Glomerular visceral epithelial cell (primary cell): Measurements from ENCODE around the gene IQCH.

Experiments
- DNase-seq: peaks from one replicate; pipeline ENCODE4 v3.0.0-alpha.2; 2016; ENCODE audit errors: extremely low spot score

Gene IQCH

DNA sequence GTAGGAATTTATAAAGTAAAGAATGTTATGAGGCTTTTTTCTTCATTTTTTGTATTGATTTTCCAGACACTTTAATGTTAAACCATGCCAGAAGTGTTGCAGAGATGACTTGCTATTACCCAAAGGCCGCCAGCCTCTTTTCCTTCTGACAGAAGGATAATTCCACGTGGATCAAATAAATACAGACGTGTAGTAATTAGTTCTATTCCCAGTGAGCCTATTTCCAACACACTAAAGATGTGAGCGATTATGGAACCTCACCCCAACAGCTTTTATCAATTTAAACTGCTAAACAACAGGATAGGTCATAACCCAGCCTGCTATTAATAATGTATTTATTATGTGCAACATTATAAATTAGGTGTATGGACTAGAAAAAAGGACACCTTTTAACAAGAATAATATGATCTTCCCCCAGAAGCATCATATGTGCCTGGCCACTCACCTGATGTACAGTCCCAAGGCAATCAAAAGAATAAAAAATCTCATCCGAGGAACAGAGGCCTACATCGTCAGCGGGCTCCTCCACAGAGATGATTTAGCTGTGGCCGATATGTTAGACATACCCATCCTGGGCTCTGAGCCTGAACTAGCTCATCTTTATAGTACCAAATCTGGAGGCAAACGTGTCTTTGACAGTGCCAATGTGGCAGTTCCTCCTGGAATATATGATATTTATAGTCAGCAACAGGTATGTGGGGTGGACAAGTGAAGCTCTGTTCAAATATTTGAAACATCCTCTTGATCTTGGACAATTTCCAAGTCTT is 140.5 kb downstream of the IQCH start:
- no peak for DNase-seq

DNA sequence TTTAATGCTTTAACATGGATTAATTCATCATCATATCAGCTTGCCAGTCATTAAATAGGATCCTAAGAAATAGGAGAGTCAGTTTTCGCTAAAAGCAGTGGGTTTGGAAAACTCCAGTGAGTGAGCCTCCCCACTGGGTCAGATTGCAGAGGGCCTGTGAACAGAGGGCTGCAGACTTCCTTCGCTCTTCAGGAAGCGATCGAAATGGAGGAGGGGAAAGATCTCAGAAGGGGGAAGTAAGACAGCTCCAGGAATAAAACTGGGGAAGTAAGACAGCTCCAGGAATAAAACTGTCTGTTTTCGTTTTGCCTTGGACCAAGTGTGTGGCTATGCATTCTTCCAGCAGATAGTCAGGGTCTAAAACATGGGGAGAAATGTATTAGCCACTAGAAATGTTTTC is 141.5 kb downstream of the IQCH start:
- DNase-seq, result no peak

DNA sequence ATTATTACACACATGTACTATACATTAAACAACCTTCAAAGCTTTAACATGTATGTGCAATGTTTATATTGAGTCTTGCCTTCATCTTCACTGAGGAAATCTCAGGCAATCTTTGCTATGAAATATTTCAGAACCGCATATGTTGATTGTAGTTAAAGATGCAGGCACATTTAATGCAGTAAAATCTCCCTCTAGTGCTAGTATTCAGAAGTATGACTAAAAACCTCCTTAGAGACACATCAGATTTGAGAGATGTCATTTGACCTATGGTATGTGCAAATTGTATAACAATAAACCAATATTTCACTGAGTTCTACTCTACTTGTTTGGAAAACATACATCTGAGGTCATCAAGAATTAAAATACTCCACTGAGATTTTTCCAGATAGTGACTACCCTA is 142.6 kb downstream of the IQCH start:
- no peak for DNase-seq

DNA sequence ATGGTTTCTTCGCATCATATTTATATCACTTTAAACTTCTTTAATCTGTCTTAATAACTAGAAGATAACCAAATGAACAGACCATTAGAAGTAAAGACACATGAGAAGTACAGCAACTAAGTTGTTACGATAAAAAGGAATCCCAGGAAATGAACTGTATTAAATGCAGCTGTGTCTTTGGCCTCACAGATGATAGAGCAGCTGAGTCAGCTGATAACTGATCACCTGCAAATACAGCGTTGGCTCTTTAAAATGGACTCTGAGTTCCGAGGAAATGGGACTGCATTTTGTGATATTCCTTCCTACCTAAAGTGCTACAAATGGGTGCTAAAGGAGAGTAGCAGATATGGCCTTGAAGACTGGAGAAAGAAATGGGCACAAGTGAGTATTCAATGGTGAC is 145.3 kb downstream of the IQCH start:
- no peak for DNase-seq

DNA sequence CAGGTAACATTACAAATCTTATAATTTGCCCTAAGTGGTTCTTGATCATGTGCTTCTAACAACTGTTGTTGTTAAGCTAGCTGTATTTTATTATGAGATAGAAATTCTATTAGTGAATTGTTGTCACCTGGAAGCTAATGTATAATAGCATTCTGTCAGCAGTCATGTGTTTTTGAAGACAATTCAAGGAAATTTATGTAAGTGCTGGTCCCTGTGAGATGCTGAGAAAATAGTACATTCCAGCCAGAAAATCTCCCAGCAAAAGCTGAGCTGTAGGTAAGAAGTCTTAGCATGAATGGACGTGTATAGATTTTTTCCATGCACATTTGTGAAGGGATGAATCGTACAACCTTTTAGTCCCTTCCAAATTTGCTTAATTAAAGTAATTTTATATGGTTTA is 146.3 kb downstream of the IQCH start:
- no peak for DNase-seq

DNA sequence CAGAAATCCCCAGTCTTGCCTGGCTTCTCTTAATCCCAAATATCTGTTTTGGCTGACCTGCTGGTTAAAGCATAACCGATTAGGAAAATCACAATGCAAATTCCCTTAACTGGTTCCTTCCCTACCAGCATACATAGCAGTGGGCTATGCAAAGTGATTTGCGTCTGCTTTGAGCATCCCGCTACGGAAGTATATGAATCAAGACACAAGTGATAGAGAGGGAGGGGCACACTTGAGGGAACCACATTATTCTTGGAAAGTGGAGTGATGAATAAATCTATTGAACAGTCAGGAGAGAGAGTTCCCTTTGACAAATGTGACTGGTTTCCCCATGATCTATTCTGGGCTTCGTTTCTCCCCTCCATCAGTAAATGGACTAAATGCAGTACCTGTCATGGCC is 146.8 kb downstream of the IQCH start:
- no peak for DNase-seq

DNA sequence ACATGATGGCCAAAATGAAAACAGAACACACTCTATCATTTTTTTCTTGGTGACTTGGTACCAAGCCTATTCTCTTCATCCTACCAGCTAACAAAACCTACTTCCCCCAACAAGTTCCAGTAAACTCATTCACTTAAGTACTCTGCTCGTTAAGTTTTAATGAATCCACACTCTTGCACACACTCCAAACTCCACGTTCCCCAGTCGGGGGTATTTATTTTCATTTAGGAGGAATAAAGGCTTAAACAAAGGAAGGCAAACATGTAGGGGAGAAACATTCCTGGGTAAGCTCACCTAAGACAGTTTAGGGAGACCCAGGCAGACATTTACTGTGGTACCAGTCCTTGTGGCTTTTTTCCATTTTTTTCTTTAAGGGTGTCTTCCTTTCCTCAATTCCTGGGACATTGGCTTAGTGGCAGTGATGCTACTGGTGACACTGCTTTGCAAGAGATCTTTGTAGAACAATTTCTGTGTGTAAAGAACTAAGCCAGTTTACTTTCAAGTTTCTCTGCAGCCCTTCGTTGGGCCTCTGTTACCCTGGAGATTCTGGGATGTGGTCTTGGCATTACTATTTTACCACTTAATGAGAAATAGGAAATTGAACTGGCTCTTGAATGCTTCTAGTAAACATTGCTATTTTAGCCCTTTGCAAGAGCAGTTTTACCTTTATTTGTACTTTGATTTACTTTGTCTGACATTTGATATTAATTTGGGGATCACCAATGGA is 149.0 kb downstream of the IQCH start:
- no peak for DNase-seq

DNA sequence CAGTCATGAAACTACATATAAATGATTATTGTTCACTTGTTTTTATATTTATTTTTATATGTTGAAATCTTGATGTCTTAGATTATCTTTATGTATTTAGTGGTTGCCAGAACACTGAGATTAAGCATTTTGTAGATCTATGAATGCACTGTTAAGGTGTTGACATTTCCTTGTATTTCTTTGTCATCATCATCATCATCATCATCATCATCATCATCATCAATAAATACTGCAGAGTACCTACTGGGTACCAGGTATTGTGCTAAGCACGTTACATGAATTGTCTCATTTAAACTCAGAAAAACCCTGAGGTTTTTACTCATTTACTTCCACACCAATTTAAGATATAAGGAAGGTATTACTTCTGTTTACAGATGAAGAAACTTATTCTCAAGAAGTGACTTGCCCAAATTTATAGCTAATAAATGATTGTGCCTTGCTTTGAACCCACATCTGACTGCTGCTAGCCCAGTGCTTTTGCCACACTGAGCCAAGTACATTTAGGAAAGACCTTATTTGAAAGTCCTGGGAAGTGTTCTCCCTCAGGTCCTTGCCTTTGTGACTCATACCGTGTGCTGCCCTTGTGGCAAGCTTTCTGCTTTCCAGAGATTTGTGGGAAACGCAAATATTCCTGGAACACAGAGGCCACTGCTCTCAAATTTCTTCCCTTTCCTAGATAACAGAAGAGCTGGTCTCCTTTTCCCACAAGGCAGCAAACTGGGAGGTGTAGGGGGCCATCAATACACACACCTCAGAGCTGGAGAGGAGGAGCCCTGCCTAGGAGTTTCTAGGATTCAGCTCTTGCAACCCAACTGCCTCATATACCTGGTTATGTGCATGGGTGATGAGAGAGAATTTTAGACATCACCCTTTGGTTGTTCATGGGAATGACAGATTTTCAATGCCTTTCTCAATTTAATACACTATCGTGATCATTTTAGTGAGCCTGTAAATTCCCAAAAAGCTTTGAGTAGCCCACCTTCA is 150.9 kb downstream of the IQCH start:
- DNase-seq, result peak; percentile 53

DNA sequence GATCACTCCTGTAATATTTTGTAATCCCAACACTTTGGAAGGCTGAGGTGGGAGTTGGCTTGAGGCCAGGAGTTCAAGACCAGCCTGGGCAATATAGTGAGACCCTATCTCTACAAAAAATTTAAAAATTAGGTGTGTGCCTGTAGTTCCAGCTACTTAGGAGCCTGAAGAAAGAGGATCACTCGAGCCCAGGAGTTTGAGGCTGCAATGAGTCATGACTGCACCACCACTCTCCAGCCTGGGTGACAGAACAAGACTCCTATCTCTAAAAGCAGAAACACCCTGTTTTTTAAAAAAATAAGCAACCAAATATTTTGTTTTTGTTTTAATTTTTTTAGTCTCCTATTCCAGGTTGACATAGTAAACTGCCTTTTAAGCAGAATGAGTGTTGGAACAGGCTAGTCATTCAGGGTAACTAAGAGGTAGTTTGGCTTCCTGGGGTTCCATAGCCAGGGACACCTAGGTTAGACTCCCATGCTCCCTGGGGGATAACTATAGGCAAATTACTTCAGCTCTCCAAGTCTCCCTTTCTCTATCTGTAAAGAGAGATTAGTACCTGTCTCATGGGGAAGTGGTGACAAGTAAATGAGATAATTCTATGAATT is 151.8 kb downstream of the IQCH start:
- DNase-seq, result no peak

DNA sequence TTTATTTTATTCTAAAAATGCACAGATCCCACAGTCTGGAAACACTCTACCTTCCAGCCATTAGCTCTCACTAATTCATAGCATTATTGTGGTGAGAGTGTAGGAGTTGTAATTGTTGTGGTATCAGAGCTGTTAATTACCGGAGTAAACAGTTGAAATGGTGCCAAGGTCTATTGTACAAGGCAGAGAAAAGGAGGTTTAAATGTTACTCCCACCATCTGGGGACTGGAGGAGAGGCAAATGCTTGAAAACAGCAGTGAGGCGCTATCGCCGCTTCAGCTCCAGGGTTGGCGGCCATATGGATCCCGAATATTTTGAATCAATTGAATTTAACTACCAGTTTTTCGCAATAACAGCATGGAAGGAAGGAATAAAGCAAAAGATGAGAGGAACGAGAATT is 153.2 kb downstream of the IQCH start:
- no peak for DNase-seq

DNA sequence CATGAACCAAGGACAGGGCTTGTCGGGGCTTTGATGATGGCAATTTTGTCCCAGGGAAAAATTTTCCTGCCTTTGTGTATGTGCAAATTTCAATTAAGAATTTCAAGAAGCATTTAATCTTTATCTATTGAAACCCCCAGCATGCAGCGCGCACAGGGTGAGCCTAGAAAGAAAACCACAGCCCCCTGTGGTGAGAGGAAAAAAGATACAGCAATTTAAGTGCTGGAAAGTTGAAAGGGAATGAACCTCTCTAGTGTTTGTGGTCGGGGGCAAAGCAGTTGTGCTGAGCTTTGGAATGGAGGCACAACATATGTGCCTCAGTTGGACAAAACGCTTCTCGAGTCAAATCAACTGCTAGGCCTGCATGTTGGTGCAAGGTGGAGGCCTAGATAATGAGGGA is 154.6 kb downstream of the IQCH start:
- no peak for DNase-seq

DNA sequence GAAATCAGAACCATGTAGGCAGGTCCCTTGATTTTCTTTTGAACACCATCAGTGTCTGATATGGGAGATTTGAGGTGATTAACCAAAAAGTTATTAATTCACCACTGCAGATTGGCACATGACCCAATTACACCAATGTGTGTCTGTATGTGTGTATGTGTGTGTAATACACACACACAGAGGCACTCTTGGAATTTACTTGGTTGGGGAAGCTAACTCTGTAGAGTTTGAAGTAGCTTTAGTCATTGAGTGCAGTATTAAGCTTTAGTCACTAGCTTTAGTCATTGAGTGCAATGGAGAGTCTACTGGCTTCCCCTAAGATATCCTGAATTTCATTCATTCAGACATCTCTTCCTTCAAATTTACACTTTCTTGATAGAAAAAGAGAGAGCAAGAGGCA is 156.9 kb downstream of the IQCH start:
- no peak for DNase-seq

DNA sequence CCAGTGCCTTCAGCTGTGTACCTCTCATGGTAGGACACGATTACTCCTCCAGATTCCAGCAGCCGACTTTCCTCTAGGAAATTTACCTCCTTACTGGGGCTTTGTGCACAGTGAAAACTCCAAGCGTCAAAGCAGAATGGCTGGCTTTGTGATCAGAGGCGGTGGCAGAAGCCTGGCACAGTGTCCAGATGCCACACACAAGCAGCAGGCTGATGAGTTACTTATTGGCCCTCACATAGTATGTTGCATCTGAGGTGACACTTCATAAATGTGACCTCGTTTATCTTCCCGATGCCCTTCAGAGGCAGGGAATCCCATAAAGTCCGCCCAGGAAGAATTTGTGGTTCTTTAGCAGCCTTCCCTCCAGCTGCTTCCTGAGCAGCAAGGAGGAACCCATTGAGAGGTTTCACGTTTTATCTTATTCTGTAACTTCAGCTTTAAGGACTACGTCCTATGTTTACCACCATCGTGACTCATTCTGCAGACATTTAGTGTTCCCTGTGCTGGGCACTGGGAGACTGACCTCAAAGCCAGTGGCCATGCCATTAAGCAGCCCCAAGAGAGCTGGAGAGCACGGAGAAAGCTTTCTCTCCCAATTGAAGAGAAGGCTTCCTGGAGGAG is 159.3 kb downstream of the IQCH start:
- peak; percentile 86 for DNase-seq

DNA sequence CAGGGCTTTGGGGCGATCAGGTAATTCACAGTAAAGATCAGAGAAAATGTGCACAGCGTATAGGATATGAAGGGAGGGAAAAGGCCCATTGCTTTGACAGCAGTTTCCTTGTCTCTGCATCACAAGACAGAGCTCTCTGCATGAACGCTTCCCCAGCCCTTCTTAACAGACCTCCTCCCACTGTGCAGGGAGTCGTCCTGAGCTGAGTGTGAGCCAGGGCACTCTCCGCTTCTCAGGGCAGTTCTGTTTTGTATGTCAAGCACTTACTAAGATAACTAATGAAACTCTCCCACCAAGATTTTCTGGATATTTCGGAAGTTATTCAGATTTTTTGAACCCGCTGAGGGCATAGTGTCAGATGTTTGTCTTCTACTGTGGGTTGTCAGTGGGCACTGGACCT is 160.6 kb downstream of the IQCH start:
- DNase-seq, result peak; percentile 39

DNA sequence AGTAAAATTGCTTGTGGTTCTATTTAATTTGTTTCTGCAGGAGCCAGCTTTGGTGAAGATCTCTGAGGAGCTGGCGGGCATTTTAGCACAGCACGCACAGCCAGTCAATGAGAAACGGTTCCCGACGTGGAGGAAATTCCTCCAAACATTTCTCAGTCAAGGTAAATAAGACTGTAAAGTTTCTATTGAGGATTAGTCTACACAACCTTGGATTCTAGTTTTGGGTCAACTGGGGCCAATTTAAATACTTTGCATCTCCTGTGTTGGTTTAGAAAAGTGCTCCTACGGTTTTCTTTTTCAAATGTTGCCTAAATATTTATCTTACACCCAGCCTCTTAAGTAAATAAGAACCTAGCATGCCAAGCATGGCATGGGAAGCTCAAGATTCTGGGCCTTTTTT is 162.3 kb downstream of the IQCH start:
- DNase-seq, result no peak

DNA sequence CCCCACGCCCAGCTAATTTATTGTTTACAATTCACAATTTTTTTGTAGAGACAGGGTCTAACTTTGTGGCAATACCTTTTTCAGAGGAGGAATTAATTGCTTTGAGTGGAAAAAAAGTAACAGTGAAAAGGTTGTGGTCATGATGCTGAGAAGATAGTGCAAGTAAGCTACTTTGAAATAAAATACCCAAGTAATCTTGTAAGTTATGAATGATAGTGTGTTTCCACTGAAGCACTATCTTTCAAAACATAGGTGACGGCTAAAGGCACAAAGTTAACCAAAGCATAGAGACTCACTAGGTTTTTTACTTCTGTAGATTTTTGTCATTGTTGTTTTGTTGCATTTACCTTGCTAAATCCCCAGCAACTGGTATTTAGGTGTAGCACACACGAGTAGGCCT is 165.1 kb downstream of the IQCH start:
- no peak for DNase-seq

DNA sequence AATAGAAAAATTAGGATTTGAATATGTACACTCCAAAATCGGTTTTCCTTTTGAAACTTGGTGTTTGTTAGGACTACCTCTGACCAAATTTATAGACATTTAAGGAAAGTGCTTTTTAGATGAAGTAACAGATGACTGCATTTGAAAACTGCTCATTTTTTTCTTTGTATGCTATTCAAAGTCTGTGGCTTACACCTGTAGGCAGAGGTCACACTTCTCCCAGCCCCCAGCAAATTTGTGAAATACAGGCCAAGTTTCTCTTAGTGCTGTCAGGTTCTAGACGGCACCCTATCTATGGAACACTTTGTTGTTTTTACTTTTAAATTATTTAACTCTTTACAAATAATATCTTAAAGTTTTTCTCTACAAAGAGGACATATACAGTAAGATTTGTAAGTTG is 165.6 kb downstream of the IQCH start:
- DNase-seq, result no peak

DNA sequence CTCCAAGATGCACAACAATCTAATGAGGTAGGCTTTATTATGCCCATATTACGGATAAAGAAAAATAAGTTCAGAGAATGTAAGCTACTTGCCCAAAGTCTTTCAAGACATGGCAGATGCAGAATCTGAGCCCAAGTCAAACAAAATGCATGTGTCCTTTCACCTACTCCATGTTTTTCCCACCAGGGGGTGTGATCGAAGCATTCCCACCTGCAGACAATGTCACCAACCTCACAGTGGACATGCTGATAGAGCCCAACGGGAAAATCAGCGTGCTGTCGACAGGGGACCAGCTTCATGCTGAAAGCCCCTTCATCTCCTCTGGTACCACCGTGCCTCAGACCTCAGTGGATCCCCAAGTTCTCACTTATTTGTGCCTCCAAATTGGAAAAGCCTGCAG is 166.5 kb downstream of the IQCH start:
- no peak for DNase-seq

DNA sequence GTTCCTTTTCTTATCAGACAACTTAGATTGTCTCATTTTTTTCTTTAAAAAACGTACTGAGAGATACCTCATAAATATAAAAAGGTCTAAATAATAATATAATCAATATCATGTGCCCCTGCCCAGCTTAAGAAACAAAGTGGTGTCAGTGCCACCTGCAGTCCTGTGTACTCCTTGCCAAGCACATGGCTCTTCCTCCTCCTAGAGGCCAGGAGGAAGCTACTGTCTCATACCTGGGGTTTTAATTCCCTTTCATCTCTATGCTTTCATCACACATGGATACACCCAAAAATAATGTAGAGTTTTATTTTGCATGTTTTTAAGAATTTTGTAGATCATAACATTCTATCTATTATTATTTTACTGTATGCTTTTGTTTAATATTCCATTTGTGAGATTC is 167.7 kb downstream of the IQCH start:
- DNase-seq, result no peak

DNA sequence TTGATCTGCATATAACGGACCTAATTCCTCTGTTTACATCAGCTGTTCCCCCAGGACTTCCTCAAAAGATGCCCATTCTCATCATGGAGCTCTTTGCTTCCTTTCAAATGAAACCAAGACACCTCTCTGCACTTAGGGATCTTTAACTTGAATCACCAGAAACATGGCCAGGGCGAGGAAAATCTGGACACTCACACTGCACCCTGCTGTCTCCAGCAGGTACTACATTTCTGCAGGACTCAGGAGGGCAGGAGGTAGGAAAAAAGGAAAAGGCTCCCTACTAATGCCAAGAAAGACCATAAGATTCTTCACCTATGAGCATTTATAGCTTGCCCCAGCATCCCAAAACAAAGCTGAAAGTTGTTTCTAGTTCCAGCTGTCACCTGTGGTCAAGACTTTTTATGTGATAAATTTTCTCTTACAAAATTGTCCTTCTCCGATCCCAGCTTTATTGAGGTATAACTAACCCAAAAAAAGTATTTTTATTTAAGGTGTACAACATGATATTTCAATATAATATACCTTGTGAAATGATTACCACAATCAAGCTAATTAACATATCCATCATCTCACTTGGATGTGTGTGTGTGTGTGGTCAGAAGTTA is 179.0 kb downstream of the IQCH start:
- DNase-seq, result peak; percentile 59
